ENCODE data around the gene SLC38A6.
"Not testable (repeated sequence)": the region's sequence is repeated elsewhere in the genome, so short reads cannot be mapped to it uniquely, and the experiment has no call there.

SLC38A6 gene

GRCh38 chr14:61091657-61092273 lies 110.7 kb downstream of the SLC38A6 start:
- no peaks in the 10 kb centered on the region for H3K9me3 ChIP-seq (ENCODE audit: control insufficient read depth in 5 of 5, low read length in 5 of 5)
- no peak overlapping the region for H3K4me3 ChIP-seq (ENCODE audit: low read depth in 1 of 5, low read length in 5 of 5)
- no peaks in the 10 kb centered on the region for H3K36me3 ChIP-seq (ENCODE audit: control insufficient read depth in 5 of 5, insufficient read depth in 5 of 5, low read length in 5 of 5)
- H3K27me3 ChIP-seq (ENCODE audit: control insufficient read depth in 5 of 5, insufficient read depth in 4 of 5, low read length in 5 of 5) = no peaks in the 10 kb centered on the region
- H3K9ac ChIP-seq (ENCODE audit: low read length in 5 of 5) = peak overlapping the region in 1 of 5 donors; percentile 47
- peak overlapping the region; percentile 73 for H3K27ac ChIP-seq (ENCODE audit: low read depth, low read length)
- H3K4me1 ChIP-seq (ENCODE audit: control insufficient read depth in 5 of 5, insufficient read depth in 5 of 5, low read length in 5 of 5) = peaks cover 7 to 35% (median 26%) of the 10 kb centered on the region in 5 donors

- not testable (repeated sequence) for H3K36me3 ChIP-seq (ENCODE audit: control insufficient read depth in 5 of 5, insufficient read depth in 5 of 5, low read length in 5 of 5); H3K9me3 ChIP-seq (ENCODE audit: control insufficient read depth in 5 of 5, low read length in 5 of 5); H3K27me3 ChIP-seq (ENCODE audit: control insufficient read depth in 5 of 5, insufficient read depth in 4 of 5, low read length in 5 of 5); H3K27ac ChIP-seq (ENCODE audit: low read depth, low read length); H3K4me3 ChIP-seq (ENCODE audit: low read depth in 1 of 5, low read length in 5 of 5); H3K9ac ChIP-seq (ENCODE audit: low read length in 5 of 5)
- peaks cover 12 to 19% (median 18%) of the 10 kb centered on the region in 5 donors for H3K4me1 ChIP-seq (ENCODE audit: control insufficient read depth in 5 of 5, insufficient read depth in 5 of 5, low read length in 5 of 5)
These were observed 117.1 kb downstream of the SLC38A6 start for GRCh38 chr14:61098096-61098495.

GRCh38 chr14:61098721-61099120 lies 117.7 kb downstream of the SLC38A6 start:
- Histone ChIP-seq H3K4me3 (ENCODE audit: low read depth in 1 of 5, low read length in 5 of 5) (no peak overlapping the region), H3K27me3 (ENCODE audit: control insufficient read depth in 5 of 5, insufficient read depth in 4 of 5, low read length in 5 of 5) (no peaks in the 10 kb centered on the region), H3K27ac (ENCODE audit: low read depth, low read length) (no peak overlapping the region), H3K4me1 (ENCODE audit: control insufficient read depth in 5 of 5, insufficient read depth in 5 of 5, low read length in 5 of 5) (peaks cover 17 to 25% (median 24%) of the 10 kb centered on the region in 5 donors), H3K9ac (ENCODE audit: low read length in 5 of 5) (no peak overlapping the region), H3K9me3 (ENCODE audit: control insufficient read depth in 5 of 5, low read length in 5 of 5) (no peaks in the 10 kb centered on the region), H3K36me3 (ENCODE audit: control insufficient read depth in 5 of 5, insufficient read depth in 5 of 5, low read length in 5 of 5) (no peaks in the 10 kb centered on the region)

- no peak overlapping the region for H3K4me3 ChIP-seq (ENCODE audit: low read depth in 1 of 5, low read length in 5 of 5)
- H3K27ac ChIP-seq (ENCODE audit: low read depth, low read length) = no peak overlapping the region
- peaks cover 21 to 31% (median 30%) of the 10 kb centered on the region in 5 donors for H3K4me1 ChIP-seq (ENCODE audit: control insufficient read depth in 5 of 5, insufficient read depth in 5 of 5, low read length in 5 of 5)
- no peaks in the 10 kb centered on the region for H3K36me3 ChIP-seq (ENCODE audit: control insufficient read depth in 5 of 5, insufficient read depth in 5 of 5, low read length in 5 of 5)
- H3K9me3 ChIP-seq (ENCODE audit: control insufficient read depth in 5 of 5, low read length in 5 of 5) = no peaks in the 10 kb centered on the region
- H3K9ac ChIP-seq (ENCODE audit: low read length in 5 of 5) = no peak overlapping the region
- no peaks in the 10 kb centered on the region for H3K27me3 ChIP-seq (ENCODE audit: control insufficient read depth in 5 of 5, insufficient read depth in 4 of 5, low read length in 5 of 5)
These were observed 118.3 kb downstream of the SLC38A6 start for GRCh38 chr14:61099216-61099835.

GRCh38 chr14:61101803-61102548 lies 120.9 kb downstream of the SLC38A6 start:
- H3K27ac ChIP-seq (ENCODE audit: low read depth, low read length) = peak overlapping the region; percentile 86
- no peak overlapping the region for H3K9ac ChIP-seq (ENCODE audit: low read length in 5 of 5)
- H3K4me1 ChIP-seq (ENCODE audit: control insufficient read depth in 5 of 5, insufficient read depth in 5 of 5, low read length in 5 of 5) = peaks cover 23 to 43% (median 35%) of the 10 kb centered on the region in 5 donors
- no peaks in the 10 kb centered on the region for H3K36me3 ChIP-seq (ENCODE audit: control insufficient read depth in 5 of 5, insufficient read depth in 5 of 5, low read length in 5 of 5)
- H3K27me3 ChIP-seq (ENCODE audit: control insufficient read depth in 5 of 5, insufficient read depth in 4 of 5, low read length in 5 of 5) = no peaks in the 10 kb centered on the region
- no peaks in the 10 kb centered on the region for H3K9me3 ChIP-seq (ENCODE audit: control insufficient read depth in 5 of 5, low read length in 5 of 5)
- H3K4me3 ChIP-seq (ENCODE audit: low read depth in 1 of 5, low read length in 5 of 5) = peak overlapping the region in 1 of 5 donors; percentile 15
